Mucosa of stomach (tissue), 1 donor: ENCODE measurements around the gene KPNB1.

Experiments
- H3K27me3 ChIP-seq: one replicate; pipeline ENCODE4 v1.7.0; 2013; ENCODE audit warnings: mild to moderate bottlenecking, low read length; ENCODE audit not compliant: control insufficient read depth, insufficient read depth
- H3K36me3 ChIP-seq: one replicate; pipeline ENCODE4 v1.7.0; 2013; ENCODE audit warnings: low read length; ENCODE audit not compliant: control insufficient read depth, insufficient read depth
- H3K4me1 ChIP-seq: one replicate; pipeline ENCODE4 v1.7.0; 2013; ENCODE audit warnings: mild to moderate bottlenecking, low read length; ENCODE audit not compliant: control insufficient read depth, insufficient read depth
- H3K4me3 ChIP-seq: one replicate; pipeline ENCODE4 v1.7.0; 2013; ENCODE audit warnings: low read length
- H3K9ac ChIP-seq: one replicate; pipeline ENCODE4 v1.7.0; 2013; ENCODE audit warnings: mild to moderate bottlenecking, low read length, moderate library complexity
- H3K9me3 ChIP-seq: one replicate; pipeline ENCODE4 v1.7.0; 2013; ENCODE audit warnings: mild to moderate bottlenecking, low read length, moderate library complexity; ENCODE audit not compliant: control insufficient read depth
- donor health status: Pancreatic carcinoma.

The KPNB1 gene

GRCh38 chr17:47622180-47622549 is 27.6 kb upstream of the KPNB1 start:
- no peak overlapping the region for H3K9ac ChIP-seq
- no peaks in the 10 kb centered on the region for H3K27me3 ChIP-seq
- H3K4me3 ChIP-seq = no peak overlapping the region
- H3K9me3 ChIP-seq = no peaks in the 10 kb centered on the region
- peaks cover 9% of the 10 kb centered on the region for H3K4me1 ChIP-seq
- no peaks in the 10 kb centered on the region for H3K36me3 ChIP-seq

GRCh38 chr17:47624727-47625068 is 25.0 kb upstream of the KPNB1 start:
- H3K36me3 ChIP-seq = no peaks in the 10 kb centered on the region
- peaks cover 10% of the 10 kb centered on the region for H3K4me1 ChIP-seq
- H3K4me3 ChIP-seq = no peak overlapping the region
- H3K27me3 ChIP-seq = no peaks in the 10 kb centered on the region
- no peaks in the 10 kb centered on the region for H3K9me3 ChIP-seq
- H3K9ac ChIP-seq = no peak overlapping the region

- Histone ChIP-seq H3K9me3 (no peaks in the 10 kb centered on the region), H3K27me3 (no peaks in the 10 kb centered on the region), H3K36me3 (no peaks in the 10 kb centered on the region), H3K4me3 (no peak overlapping the region), H3K9ac (no peak overlapping the region), H3K4me1 (peaks cover 9% of the 10 kb centered on the region)
These were observed 21.6 kb upstream of the KPNB1 start for GRCh38 chr17:47628014-47628566.

DNA sequence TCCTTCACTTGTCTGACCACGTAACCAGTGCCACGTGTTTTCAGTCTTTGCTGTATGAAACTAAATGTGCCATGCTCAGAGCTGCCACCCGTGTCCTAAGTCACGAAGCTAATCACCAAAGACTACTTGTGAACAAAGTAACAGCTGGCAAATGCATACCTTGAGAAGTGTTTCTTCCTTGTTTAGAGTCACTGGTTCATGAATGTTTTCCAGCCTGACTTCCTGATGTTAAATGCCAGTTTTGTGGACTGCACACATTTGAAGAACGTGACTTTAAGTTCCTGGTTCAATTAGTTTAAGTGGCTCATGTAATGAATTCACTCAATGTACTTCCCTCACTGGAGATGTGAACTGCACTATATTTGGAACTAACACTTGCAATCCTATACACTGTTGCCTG is 19.9 kb upstream of the KPNB1 start:
- Histone ChIP-seq H3K4me3 (no peak overlapping the region), H3K27me3 (no peaks in the 10 kb centered on the region), H3K9me3 (no peaks in the 10 kb centered on the region), H3K36me3 (no peaks in the 10 kb centered on the region), H3K9ac (no peak overlapping the region), H3K4me1 (peaks cover 9% of the 10 kb centered on the region)

DNA sequence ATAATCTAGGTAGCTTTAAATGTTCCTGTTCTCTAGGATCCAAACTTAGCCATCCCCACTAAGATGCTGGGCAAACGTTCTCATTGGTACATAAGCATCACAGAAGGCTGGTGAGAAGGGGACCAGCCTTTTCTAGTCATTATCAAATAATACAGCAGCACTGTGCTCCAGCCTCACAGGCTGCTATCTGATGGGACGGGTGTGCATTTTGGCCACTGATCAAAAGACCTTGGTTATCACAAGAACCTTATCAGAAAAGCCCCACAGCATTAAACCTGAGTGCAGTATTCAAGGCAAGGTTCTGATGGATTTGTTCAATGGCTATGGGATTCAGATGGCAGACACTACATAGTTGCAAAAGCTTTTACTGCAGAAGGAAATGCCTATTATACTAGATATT is 19.1 kb upstream of the KPNB1 start:
- Histone ChIP-seq H3K27me3 (no peaks in the 10 kb centered on the region), H3K9ac (no peak overlapping the region), H3K36me3 (no peaks in the 10 kb centered on the region), H3K4me3 (no peak overlapping the region), H3K4me1 (peaks cover 9% of the 10 kb centered on the region), H3K9me3 (no peaks in the 10 kb centered on the region)

GRCh38 chr17:47632991-47633390 is 16.7 kb upstream of the KPNB1 start:
- H3K4me3 ChIP-seq = no peak overlapping the region
- no peak overlapping the region for H3K9ac ChIP-seq
- H3K27me3 ChIP-seq = no peaks in the 10 kb centered on the region

GRCh38 chr17:47633996-47634395 is 15.7 kb upstream of the KPNB1 start:
- no peak overlapping the region for H3K9ac ChIP-seq
- H3K4me1 ChIP-seq = peaks cover 9% of the 10 kb centered on the region
- no peaks in the 10 kb centered on the region for H3K9me3 ChIP-seq
- H3K27me3 ChIP-seq = no peaks in the 10 kb centered on the region
- H3K36me3 ChIP-seq = no peaks in the 10 kb centered on the region
- no peak overlapping the region for H3K4me3 ChIP-seq

More at GRCh38 chr17:47632991-47633390, 16.7 kb upstream of the KPNB1 start:
- Histone ChIP-seq H3K9me3 (no peaks in the 10 kb centered on the region), H3K4me1 (peaks cover 9% of the 10 kb centered on the region), H3K36me3 (no peaks in the 10 kb centered on the region)

GRCh38 chr17:47634870-47635269 is 14.8 kb upstream of the KPNB1 start:
- no peaks in the 10 kb centered on the region for H3K36me3 ChIP-seq
- H3K4me1 ChIP-seq = peaks cover 6% of the 10 kb centered on the region
- H3K9me3 ChIP-seq = no peaks in the 10 kb centered on the region
- no peak overlapping the region for H3K9ac ChIP-seq
- no peak overlapping the region for H3K4me3 ChIP-seq
- no peaks in the 10 kb centered on the region for H3K27me3 ChIP-seq

GRCh38 chr17:47635734-47636133 is 14.0 kb upstream of the KPNB1 start:
- no peaks in the 10 kb centered on the region for H3K36me3 ChIP-seq
- no peaks in the 10 kb centered on the region for H3K9me3 ChIP-seq
- no peaks in the 10 kb centered on the region for H3K4me1 ChIP-seq
- no peak overlapping the region for H3K9ac ChIP-seq
- H3K4me3 ChIP-seq = no peak overlapping the region
- H3K27me3 ChIP-seq = no peaks in the 10 kb centered on the region

DNA sequence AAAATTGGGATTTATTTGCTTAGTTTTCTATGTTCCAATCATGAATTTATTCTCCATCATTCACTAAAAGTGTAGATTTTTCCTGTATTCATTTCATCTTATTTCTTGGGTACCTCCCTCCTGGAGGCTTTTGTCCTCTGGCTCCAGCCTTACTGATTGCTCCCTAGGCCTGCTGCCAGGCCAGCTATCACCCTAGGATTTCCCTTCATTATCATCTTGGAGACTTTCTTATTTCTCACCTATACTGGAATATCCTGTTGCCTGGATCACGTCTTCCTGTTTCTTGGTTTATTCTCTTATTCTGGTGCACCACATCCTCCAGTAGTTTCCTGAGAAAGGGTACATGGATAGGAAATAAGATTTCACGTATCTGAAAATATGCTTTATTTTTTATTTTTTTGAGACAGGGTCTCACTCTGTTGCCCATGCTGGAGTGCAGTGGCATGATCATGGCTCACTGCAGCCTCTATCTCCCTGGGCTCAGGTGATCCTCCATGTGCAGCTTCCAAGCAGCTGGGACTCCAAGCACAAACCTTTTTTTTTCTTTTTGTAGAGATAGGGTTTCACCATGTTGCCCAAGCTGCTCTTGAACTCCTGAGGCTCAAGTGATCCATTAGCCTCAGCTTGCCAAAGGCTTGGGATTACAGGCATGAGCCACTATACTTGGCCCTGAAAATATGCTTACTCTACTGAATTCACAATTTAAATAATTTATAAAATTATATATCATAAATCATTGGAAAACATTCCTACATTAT is 13.3 kb upstream of the KPNB1 start:
- no peak overlapping the region for H3K9ac ChIP-seq
- H3K27me3 ChIP-seq = no peaks in the 10 kb centered on the region
- H3K4me3 ChIP-seq = no peak overlapping the region
- H3K36me3 ChIP-seq = no peaks in the 10 kb centered on the region
- no peaks in the 10 kb centered on the region for H3K9me3 ChIP-seq
- no peaks in the 10 kb centered on the region for H3K4me1 ChIP-seq

- H3K27me3 ChIP-seq = no peaks in the 10 kb centered on the region
- H3K9me3 ChIP-seq = no peaks in the 10 kb centered on the region
- H3K36me3 ChIP-seq = no peaks in the 10 kb centered on the region
- no peak overlapping the region for H3K9ac ChIP-seq
- H3K4me1 ChIP-seq = no peaks in the 10 kb centered on the region
- H3K4me3 ChIP-seq = no peak overlapping the region
These were observed 10.8 kb upstream of the KPNB1 start for GRCh38 chr17:47638903-47639302.

- no peak overlapping the region for H3K9ac ChIP-seq
- H3K27me3 ChIP-seq = no peaks in the 10 kb centered on the region
These were observed 9.6 kb upstream of the KPNB1 start for GRCh38 chr17:47640076-47640475.

GRCh38 chr17:47641202-47641601 is 8.5 kb upstream of the KPNB1 start:
- no peaks in the 10 kb centered on the region for H3K9me3 ChIP-seq
- H3K4me1 ChIP-seq = no peaks in the 10 kb centered on the region

More at GRCh38 chr17:47640076-47640475, 9.6 kb upstream of the KPNB1 start:
- H3K9me3 ChIP-seq = no peaks in the 10 kb centered on the region
- no peaks in the 10 kb centered on the region for H3K4me1 ChIP-seq
- no peaks in the 10 kb centered on the region for H3K36me3 ChIP-seq
- H3K4me3 ChIP-seq = no peak overlapping the region

More at GRCh38 chr17:47641202-47641601, 8.5 kb upstream of the KPNB1 start:
- Histone ChIP-seq H3K27me3 (no peaks in the 10 kb centered on the region), H3K36me3 (no peaks in the 10 kb centered on the region), H3K4me3 (no peak overlapping the region), H3K9ac (no peak overlapping the region)
